NCI-H1092 treated with DMSO at 0.1 percent for 48 hours (cell line): ENCODE data around the gene MMP14.
A peak's percentile ranks its signal among the peaks of the same experiment; 100 is the strongest.

Experiments
- DNase-seq: peaks from one replicate; lab custom pipeline; 2025; lab: John Stamatoyannopoulos, UW

MMP14 gene

GRCh38 chr14:22884738-22885523 lies 48.5 kb downstream of the MMP14 start:
- DNase-seq, result no peak

GRCh38 chr14:22885975-22886374 lies 49.6 kb downstream of the MMP14 start:
- DNase-seq, result no peak

- DNase-seq, result peak; percentile 88
Observed at GRCh38 chr14:22886500-22887259, 50.3 kb downstream of the MMP14 start.

GRCh38 chr14:22887260-22887989 lies 51.0 kb downstream of the MMP14 start:
- DNase-seq, result peak; percentile 96

- DNase-seq, result peak; percentile 17
Observed at GRCh38 chr14:22887990-22888378, 51.6 kb downstream of the MMP14 start.

GRCh38 chr14:22888662-22889061 lies 52.3 kb downstream of the MMP14 start:
- DNase-seq, result no peak

- DNase-seq, result no peak
Observed at GRCh38 chr14:22890416-22890815, 54.0 kb downstream of the MMP14 start.

- no peak for DNase-seq
Observed at GRCh38 chr14:22892488-22892887, 56.1 kb downstream of the MMP14 start.

- DNase-seq, result no peak
Observed at GRCh38 chr14:22893706-22894105, 57.3 kb downstream of the MMP14 start.

- DNase-seq, result no peak
Observed at GRCh38 chr14:22895402-22895801, 59.0 kb downstream of the MMP14 start.

- DNase-seq, result no peak
Observed at GRCh38 chr14:22896356-22896755, 60.0 kb downstream of the MMP14 start.

- no peak for DNase-seq
Observed at GRCh38 chr14:22896760-22897159, 60.4 kb downstream of the MMP14 start.

- DNase-seq, result no peak
Observed at GRCh38 chr14:22897357-22897756, 61.0 kb downstream of the MMP14 start.
